CD4-positive, alpha-beta T cell treated with Interleukin-6 at 100 ng/mL for 8 hours (primary cell): Measurements from ENCODE around the gene CERS6.
"Not testable (repeated sequence)": the region's sequence is repeated elsewhere in the genome, so short reads cannot be mapped to it uniquely, and the experiment has no call there.

Experiments
- DNase-seq: peaks from one replicate; pipeline ENCODE4 v3.0.0-alpha.2; 2020; ENCODE audit warnings: mixed read lengths, low spot score

Gene CERS6

GRCh38 chr2:168734199-168734760, 278.2 kb downstream of the CERS6 start:
- no peak for DNase-seq

DNA sequence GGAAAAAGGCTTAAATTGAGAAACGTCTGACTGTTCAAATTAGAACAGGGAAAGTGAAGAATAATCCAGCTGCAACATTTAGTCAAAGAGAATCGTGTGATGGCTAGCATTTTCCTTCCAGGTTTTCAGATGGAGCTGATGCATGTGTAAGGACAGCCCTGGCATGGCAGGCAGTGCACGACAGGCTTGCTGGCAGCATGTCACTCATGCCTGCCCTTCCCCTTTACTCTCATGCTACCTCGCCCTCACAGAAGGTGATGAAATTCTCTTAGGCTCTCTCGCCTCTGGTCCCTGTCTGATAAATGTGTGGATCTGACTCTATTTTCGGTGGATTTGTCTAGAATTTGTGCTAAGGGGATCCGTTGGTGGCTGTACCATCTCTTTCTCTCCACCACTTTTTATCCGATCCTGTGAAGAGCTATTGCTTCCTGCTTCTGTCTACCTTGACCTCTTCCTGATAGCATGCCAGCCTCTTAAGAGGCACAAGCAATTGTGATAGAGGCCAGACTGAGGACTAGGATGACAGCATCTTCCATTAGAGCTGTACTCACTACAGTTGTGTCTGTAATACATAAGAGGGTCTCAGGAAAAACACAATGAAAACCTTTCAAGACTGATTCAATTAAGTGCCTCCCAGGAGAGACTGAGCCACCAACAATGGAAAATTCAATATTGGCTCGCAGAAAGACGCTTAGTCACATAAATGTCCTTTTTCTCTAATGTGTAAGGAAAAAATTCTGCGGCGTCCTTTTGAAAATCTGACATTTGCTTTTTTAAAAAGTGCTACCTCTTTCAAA, 280.8 kb downstream of the CERS6 start:
- DNase-seq: no peak

DNA sequence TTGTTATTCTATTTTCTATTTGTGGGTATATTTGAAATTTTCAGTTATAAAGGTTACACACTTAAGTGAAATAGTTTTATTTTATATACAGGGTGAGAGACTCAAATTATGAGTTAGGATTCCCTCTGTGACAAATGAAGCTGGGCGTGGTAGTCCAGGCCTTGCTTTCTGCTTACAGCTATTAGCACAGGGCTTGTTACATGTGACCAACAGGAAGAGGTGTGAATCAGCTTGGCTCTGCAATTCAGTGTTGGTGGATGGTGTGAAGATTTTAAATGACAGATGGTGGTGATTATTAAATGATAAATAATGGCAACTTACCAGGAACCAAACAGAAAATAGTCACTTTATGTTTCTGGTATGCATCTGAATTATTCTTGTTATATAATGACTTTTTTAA, 282.0 kb downstream of the CERS6 start:
- no peak for DNase-seq

DNA sequence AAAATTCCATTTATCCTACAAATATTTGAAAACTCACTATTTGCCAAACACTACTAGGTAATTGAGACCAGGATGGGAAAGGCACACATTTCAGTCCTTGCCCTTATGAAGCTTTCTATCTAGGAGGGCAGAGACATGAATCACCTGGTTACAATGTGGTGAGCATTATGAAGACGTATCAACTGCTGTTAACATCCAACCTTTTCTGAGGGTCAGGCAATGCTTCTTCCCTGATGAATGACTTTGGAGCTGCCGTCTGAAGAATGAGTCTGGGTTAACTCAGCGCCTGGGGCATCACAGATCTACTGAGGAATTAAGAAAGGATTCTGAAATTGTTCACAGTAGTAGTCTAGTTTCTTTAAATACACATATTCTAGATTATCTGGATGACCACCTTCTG, 284.3 kb downstream of the CERS6 start:
- no peak for DNase-seq

GRCh38 chr2:168740788-168741187, 284.7 kb downstream of the CERS6 start:
- DNase-seq: no peak

DNA sequence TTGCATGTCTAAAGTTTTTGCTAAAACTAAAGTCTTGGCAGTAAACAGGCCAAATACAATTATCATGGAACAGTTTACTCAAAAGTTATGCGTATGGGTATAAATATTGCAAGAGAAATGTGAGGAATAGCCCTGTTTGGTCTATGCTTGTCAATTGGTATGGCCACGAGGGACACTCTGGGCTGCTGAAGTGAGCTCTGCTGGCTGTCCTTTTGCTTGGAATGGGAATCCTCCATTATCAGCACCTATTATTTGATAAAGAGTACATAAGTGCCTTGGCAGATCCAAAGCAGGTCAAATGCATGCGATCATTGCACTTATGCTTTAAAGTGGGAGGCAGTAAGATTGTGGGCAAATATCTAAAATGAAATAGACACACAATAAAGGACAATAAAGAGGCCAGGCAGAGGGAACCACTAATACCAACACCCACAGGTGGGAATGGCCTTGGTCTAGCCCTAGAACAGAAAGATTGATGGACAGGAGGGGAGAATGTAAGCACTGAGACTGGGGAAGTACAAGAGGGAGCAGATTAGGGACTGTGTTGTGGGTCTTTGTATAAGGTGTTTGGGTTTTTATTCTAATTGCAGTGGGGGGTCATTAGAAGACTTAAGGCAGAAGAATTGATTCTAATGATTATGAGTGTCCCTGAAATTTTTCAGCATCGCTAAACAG, 286.3 kb downstream of the CERS6 start:
- DNase-seq: no peak

DNA sequence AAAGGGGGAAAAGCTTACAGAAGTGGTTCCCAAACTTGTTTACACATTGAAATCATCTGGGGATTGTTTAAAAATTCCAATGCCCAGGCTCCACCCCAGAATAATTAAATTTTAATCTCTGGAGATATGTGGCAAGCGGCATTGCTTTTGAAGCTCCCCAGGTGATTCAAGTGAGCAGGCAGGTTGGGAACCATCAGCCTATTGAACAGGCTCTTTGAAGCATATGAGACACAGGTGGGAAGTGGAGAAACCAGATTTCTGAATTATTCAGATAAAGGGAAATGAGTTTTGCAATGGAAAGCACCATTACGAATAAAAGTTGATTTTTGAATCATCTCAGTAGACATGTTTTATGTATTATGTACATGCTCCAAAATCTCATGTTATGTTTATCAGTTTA, 288.8 kb downstream of the CERS6 start:
- no peak for DNase-seq

GRCh38 chr2:168748461-168748860, 292.4 kb downstream of the CERS6 start:
- DNase-seq: no peak

GRCh38 chr2:168749297-168749696, 293.2 kb downstream of the CERS6 start:
- no peak for DNase-seq

DNA sequence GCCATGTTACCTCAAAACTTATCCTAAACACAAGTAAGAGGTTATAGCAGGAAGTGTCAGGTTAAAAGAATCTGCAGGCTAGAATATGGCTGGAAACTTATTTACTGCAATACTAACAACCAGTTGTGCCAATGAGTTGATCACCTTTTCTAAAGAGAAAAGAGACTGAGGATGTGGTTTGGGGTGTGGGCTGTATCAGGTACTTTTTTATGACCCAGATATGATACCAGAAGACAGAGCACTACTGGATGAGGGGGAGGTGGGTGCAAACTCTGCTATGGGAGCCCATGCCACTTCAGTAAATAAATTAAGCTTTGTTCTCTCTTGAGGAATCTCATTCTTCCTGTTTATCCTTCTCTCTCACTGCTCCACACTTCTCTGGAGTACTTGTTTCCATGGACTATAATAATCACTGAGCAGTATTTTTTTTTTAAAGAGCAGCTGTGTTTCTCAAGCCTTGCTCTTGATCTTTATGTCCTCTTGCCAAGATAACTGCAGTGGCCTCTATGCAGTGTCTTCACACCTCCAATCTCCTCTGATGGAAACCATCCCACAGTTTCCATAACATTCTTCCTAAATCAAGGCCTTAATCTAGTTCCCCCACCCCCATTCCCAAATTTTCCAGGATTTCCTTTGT, 295.1 kb downstream of the CERS6 start:
- peak; percentile 70 for DNase-seq

GRCh38 chr2:168752361-168752760, 296.3 kb downstream of the CERS6 start:
- no peak for DNase-seq

- no peak for DNase-seq
Observed at GRCh38 chr2:168753765-168754329, 297.8 kb downstream of the CERS6 start.

- DNase-seq: no peak
Observed at GRCh38 chr2:168757223-168757622, 301.2 kb downstream of the CERS6 start.

DNA sequence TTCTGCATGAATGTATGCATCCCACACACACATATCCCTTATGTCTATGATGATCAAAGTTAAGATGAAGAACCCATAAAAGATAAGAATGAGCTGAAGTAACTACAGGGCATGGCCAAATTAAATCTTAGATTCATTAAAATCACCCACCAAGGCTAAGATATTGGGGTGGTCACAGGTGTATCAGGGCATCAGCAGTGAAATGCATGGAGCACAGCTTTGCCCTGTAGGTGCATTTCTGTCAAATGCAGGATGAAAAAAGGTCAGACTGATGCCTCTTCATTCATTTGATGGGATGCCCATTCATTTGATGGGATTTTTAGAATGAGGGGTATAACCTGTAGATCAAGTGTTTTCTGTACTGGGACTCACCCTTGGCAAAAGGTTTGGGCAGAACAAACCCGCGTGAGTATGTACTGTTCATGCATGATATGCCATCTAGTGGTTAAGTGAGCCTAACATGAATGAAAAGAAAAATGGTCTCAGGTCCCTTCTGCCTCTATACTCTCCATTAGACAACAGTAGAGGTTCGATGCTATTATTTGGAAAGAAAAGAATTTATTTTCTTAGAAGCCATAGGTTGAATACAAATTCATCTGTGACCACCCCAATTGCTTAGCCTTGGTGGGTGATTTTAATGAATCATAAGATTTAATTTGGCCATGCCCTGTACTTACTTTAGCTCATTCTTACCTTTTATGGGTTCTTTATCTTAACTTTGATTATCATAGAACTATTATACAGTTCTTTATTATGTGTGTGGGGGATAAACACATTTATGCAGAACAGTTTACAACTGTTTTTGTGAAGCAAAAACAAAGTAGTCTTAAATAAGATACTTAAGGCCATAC, 303.1 kb downstream of the CERS6 start:
- peak; percentile 51 for DNase-seq

- DNase-seq: no peak
Observed at GRCh38 chr2:168765401-168765800, 309.3 kb downstream of the CERS6 start.

GRCh38 chr2:168766600-168766999, 310.5 kb downstream of the CERS6 start:
- no peak for DNase-seq

- no peak for DNase-seq
Observed at GRCh38 chr2:168767258-168767657, 311.2 kb downstream of the CERS6 start.

GRCh38 chr2:168768357-168768756, 312.3 kb downstream of the CERS6 start:
- DNase-seq: not testable (repeated sequence)

- DNase-seq: no peak
Observed at GRCh38 chr2:168770796-168771195, 314.7 kb downstream of the CERS6 start.

- no peak for DNase-seq
Observed at GRCh38 chr2:168772704-168773103, 316.6 kb downstream of the CERS6 start.

- no peak for DNase-seq
Observed at GRCh38 chr2:168773128-168773527, 317.1 kb downstream of the CERS6 start.
